NCI-H146 treated with DMSO at 0.1 percent for 48 hours (cell line): ENCODE measurements around the gene CCDC122.
"Not testable (repeated sequence)": the region's sequence is repeated elsewhere in the genome, so short reads cannot be mapped to it uniquely, and the experiment has no call there.

ENCODE experiments used
- DNase-seq: peaks from one replicate; lab custom pipeline; 2025; ENCODE audit not compliant: unreplicated experiment; lab: John Stamatoyannopoulos, UW

CCDC122 gene

GRCh38 chr13:43877326-43877725, 2.2 kb downstream of the CCDC122 start:
- no peak for DNase-seq

DNA sequence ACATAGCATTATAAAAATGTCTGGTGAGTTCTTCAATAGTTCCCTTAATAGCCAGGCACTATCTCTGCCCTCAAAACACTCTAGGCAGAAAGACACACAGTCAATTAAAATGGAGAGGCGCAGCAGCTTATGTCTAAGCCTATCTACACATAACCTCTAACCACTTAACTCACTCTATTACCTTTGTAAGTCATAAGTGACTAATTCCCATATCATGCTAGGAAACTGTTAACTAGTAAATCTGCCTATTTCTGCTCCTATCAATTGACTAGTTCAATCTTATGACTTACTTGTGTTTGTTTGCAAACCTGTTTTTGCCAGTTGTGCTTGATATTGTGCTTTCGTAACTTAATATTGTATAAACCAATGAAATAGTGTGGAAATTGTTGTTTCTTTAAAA, 3.2 kb downstream of the CCDC122 start:
- no peak for DNase-seq

DNA sequence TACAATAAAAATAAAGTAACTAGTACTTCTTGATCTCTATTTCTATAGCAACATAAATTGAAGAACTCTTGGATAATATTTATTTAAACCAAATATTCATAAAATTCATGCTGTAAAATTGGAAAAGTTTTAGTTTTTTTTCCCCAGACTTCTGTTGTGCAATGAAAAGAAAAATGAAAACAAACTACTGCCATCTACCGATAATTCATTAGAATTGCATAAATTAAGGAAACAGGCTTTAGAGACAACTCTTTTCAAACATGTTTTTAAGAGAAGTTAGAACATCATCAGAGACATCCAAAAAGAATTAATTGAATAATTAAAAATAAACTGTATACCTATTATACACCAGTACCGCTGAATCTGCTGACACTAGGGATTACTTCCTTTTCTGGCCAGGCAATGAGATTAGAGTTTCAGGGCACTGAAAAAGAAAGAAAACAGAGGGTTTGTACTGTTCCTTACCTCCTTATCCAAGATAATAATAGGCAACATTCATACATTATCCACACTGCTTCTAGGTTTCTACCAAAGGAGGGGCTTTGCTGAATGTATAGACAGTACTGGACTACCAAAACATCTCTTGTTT, 4.9 kb downstream of the CCDC122 start:
- DNase-seq = peak; percentile 30

GRCh38 chr13:43872181-43872580, 7.4 kb downstream of the CCDC122 start:
- DNase-seq = no peak

GRCh38 chr13:43865892-43866291, 13.6 kb downstream of the CCDC122 start:
- DNase-seq = no peak

DNA sequence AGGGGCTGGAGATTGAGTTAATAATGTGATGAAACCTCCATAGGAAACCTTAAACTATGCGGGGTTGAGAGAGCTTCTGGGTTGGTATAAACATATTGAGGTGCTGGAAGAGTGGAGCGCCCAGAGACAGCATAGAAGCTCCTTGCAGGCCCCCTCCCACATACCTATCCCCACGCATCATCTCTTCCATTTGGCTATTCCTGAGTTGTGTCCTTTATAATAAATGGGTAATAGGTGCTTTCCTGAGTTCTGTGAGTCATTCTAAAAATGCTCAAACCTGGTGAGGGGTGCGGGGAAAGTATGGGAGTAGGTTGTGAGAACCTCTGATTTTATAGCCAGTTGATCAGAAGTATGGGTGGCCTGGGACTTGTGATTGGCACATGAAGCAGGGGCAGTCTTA, 14.6 kb downstream of the CCDC122 start:
- DNase-seq = no peak

DNA sequence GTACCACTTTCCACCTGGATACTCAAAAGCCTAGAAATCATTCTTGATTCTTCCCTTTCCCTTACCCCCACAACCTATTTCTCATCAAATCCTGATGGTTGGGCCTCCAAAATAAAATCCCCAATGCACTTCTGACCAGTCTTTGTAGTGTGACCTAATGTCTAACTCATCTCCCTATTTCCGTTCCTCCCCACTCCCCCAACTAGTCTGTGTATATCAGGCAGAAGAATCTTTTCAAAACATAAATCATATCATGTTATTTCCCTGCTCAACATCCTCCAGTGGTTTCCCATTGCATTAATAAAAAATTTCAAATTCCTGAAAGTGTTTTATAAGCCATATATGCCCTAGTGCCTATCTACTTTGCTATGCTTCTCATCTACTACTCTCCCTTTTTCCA, 17.7 kb downstream of the CCDC122 start:
- no peak for DNase-seq

GRCh38 chr13:43852923-43853404, 26.6 kb downstream of the CCDC122 start:
- no peak for DNase-seq

DNA sequence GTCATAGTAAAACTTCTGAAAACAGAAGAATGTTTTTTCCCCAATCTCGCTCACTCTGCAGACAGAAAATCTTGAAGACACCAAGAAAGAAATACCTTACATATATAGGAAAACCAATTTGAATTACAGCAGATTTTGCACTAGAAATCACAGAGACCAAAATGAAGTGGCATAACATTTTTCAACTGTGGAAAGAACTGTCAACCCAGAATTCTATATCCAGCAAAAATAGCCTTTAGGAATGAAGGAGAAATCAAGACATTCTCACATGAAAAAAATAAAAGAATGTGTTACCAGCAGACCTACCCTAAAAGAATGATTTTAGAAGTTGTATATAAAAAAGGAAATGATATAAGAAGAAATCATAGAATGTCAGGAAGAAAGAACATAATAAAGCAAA, 28.7 kb downstream of the CCDC122 start:
- DNase-seq = no peak

DNA sequence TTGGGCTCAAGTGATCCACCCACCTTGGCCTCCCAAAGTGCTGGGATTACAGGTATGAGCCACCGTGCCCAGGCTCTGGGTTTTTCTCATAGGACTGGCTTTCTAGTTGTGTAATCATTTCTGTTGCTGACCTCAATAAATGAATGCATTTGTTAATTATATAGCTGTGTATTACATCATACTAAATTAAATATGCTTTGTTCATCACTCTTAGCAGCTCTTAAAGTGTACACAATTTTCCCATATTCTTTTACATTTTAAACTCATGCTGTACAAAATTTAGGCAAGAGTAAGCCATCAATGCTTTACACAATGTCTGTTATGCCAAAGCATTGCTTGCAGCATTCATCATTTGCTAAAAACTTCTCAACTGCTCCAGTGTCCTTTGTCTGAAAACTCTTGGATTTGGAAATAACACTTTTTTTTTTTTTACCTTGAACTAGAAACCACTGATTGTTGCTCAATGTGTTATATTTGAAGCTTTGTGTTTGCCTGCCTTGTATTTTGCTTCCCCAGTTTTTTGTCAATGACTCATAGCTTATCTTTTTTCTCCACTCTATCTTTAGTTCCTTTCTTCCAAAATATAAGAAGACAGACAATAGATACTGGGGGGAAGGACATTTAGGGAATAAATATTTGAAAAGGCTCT, 31.4 kb downstream of the CCDC122 start:
- no peak for DNase-seq

DNA sequence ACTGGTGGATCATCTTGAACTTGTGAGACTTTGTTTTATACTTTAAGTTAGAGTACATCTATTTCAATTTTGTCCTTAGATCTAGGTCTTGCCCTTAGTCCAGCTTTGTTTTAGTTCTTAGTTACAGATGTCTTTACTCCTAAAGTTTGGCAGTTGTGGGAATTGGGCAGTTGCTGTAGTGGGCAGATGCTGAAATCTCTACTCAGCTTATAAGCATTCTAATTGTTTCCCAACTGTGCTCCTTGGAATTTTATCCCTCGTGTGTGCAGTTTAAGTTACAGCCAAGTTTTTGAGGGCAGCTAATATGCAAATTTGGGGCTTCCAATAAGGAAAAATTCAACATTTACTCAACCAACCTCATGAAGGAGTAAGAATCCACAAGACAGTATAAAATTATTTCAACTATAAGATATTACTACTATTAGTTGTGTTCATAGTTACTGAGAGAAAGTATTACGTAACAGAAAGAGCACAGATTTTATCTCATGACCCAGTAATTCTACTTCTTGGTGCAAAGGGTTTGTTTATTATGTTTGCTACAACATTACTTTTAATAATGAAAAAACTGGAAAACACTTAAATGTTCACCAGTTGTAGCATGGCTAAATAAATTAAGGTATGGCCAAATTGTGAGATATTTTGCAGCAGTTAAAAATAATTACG, 32.9 kb downstream of the CCDC122 start:
- no peak for DNase-seq

GRCh38 chr13:43838909-43839308, 40.6 kb downstream of the CCDC122 start:
- DNase-seq = no peak

DNA sequence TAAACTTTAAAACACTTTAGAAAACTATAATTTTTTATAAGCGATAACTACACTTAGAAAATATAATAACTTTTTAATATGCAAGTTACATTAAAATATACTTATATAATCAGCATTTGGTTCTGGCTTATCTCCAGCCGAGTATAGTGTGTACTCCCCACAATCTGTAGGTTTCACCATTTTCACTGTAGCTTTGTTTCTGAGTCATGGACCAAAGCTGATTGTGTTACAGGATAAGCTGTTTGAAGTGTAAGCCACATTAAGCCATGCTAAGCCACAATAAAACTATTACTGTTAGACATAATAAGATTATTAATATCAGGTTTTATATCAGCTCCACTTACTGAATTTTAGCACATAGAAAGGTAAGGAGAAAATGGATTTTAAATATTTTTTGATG, 43.8 kb downstream of the CCDC122 start:
- no peak for DNase-seq

DNA sequence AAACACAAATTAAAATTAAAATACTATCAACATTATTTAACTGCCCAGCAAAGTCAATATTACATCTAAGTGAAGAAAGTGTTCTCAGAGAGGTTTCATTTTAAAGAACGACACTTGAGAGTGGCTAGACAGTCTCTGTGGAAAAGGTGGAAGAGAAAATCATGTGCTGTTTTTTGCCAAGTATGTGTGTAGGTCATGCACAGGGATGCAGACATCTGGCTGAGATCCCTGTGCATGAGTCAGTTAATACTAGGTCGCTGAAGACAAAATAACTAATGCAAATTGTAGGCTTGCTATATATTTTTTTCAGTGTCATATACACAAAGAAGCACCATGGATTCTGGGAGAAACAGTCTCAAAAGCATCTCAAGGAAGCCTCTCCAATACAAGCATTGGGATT, 48.5 kb downstream of the CCDC122 start:
- no peak for DNase-seq

DNA sequence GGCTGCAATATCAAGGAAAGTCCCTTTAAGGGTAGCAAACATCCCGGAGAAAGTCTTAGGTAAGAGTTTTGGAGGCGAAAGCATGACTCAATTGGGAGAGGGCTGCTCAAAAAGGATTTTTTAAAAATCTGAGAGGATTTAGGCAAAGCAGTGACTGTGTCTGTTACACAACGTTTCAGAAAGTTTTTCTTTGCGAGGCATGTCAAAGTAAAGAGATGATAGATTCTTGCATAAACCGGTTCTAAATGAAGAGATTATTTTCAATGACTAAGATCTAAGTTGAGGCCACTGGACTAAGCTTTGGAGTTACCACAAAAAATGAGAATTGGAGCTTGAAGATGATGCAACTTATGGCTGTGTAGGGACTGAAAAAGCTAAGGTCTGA, 49.1 kb downstream of the CCDC122 start:
- no peak for DNase-seq

GRCh38 chr13:43824656-43825055, 54.9 kb downstream of the CCDC122 start:
- not testable (repeated sequence) for DNase-seq

DNA sequence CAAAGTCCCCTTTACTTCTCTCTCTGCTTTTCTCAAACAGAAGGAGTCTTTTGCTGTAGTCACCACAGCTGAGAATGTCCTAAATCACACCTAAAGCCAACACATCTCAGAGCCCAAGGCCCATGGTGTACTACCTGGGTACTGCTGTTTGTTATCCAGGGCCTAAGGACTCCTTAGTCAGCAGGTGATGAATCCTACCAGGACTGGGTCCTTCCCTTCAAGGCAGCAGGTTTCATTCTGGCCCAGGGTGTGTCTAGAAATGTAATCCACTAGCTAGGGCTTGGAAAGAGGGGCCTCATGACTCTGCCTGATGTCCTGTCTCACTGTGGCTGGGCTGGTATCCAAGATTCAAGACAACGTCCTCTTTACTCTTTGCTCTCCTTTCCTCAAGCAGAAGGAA, 56.6 kb downstream of the CCDC122 start:
- DNase-seq = no peak

- peak; percentile 15 for DNase-seq
Observed at GRCh38 chr13:43816401-43816889, 63.1 kb downstream of the CCDC122 start.

DNA sequence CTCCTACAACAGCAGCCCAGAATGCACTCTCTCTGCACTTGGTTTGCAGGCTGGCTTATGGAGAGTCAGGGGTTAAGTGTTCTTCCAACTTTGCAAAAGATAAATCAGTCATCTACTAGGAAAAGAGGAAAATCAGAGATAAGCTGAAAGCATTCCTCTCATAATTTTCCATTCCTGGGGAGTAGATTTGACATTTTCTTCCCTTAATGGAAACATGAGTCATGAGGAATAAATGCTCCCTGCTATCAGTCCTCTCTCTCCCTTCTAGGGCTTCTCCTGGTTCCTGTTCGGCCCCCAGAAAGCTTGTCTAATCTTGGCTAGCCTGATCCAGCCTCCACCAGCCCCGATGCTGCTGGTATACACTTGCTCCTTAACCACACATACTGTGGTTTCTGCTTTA, 64.3 kb downstream of the CCDC122 start:
- DNase-seq = no peak

DNA sequence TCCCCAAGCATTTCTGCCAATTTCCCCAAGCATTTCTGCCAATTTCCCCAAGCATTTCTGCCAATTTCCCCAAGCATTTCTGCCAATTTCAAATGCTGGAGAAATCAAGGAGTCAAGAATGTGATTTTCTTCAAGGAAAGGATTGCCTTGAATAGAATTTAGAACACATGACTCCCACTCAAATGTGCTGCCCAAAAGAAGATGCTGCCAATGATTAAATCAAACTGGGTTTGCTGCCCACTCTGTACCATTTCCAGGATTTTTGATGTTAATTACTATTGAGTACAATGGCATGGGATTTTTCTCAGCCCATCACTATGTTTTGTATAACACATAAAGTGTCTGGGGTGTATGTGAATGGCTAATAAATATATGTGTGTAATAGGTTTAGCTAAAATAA, 70.9 kb downstream of the CCDC122 start:
- no peak for DNase-seq

DNA sequence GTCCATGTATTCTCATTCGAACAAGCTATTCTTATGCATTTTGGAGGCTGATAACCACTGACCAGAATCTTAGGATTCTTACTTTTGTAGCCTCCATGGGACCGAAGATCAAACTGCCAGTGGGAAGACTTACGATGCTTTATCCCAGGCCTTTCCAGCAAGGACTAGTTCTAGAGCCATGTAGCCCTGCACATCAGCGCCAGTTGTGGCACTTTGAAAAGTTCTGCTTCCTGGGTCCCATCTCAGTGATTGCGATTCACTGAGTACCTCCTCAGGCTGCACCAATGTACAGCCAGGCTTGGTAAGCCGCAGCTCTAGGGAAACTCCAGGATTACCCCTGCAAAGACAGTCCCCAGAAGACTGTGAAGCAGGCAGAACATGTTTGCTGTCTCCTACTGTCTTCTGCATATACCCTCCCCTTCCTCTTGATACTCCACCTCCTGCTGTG, 73.8 kb downstream of the CCDC122 start:
- no peak for DNase-seq

DNA sequence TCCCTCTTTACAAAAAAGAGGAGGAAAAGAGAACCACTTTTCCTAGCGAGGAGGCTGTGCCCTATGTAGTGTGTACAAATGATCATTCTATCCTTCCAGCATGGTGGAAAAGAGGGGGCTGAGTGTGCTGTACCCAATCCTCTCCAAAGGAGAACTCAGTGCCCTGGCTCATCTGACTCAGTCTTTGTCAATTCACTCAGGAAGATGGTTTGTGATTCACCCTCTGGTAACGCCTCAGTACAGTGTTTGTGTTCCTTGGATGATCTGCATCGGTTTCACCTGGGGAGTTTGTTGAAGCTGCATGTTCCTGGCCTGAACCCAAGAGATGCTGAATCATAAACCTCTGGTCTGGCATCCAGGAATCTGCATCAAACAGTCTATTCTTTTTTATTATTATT, 74.5 kb downstream of the CCDC122 start:
- DNase-seq = no peak
